Keratinocyte (primary cell): Measurements from ENCODE around the gene FGF1. TPM values are rescaled to one million over a fixed set of nuclear protein-coding genes. Genes with fewer than 3 reads are reported as not detected.
A peak's percentile ranks its signal among the peaks of the same experiment; 100 is the strongest.

Experiments
- DNase-seq: peaks from one replicate; pipeline ENCODE4 v3.0.0-alpha.2; 2011; ENCODE audit warnings: low read depth, missing footprints, low spot score
- FAIRE-seq: peaks from 2 replicates; lab custom pipeline; 2011; peaks lifted over from hg19 to GRCh38; lab: Jason Lieb, UNC
- H2AFZ ChIP-seq: 2 replicates; pipeline ENCODE4 v1.6.0; 2012; ENCODE audit warnings: low read length, control low read depth, inconsistent platforms; ENCODE audit not compliant: control insufficient read depth
- H3K27ac ChIP-seq: 2 replicates; pipeline ENCODE4 v1.5.1; 2011; ENCODE audit warnings: low read length; ENCODE audit not compliant: control insufficient read depth, insufficient read depth
- H3K27me3 ChIP-seq: 3 replicates; pipeline ENCODE4 v1.6.0; 2011; ENCODE audit warnings: low read length; ENCODE audit not compliant: control insufficient read depth, insufficient read depth; ENCODE audit errors: extremely low read depth
- H3K36me3 ChIP-seq, 2 experiments: 2 replicates in 1 of 2; 3 replicates in 1 of 2; pipeline ENCODE4 v1.5.1; 2011; ENCODE audit warnings: low read length in 2 of 2, mild to moderate bottlenecking in 1 of 2; ENCODE audit not compliant: control insufficient read depth in 2 of 2, insufficient read depth in 2 of 2; ENCODE audit errors: extremely low read depth in 1 of 2
- H3K4me1 ChIP-seq: 3 replicates; pipeline ENCODE4 v1.5.1; 2011; ENCODE audit warnings: low read length; ENCODE audit not compliant: control insufficient read depth, insufficient read depth; ENCODE audit errors: extremely low read depth
- H3K4me2 ChIP-seq: 3 replicates; pipeline ENCODE4 v1.6.0; 2011; ENCODE audit warnings: low read depth, low read length; ENCODE audit not compliant: control insufficient read depth, insufficient read depth; ENCODE audit errors: extremely low read depth
- H3K4me3 ChIP-seq, 3 experiments: fragments of 200-600 bp in 1 of 3; sonication (generic) in 1 of 3; 2 replicates in 2 of 3; 3 replicates in 1 of 3; pipeline ENCODE4 v1.5.1; 2011 to 2016; ENCODE audit warnings: low read length in 3 of 3, mild to moderate bottlenecking in 3 of 3, control low read depth in 2 of 3, inconsistent platforms in 1 of 3, low read depth in 1 of 3, mixed read lengths in 1 of 3, mixed run types in 1 of 3, moderate library complexity in 1 of 3; ENCODE audit not compliant: control insufficient read depth in 2 of 3, insufficient read depth in 2 of 3; ENCODE audit errors: extremely low read depth in 1 of 3
- H3K79me2 ChIP-seq: 2 replicates; pipeline ENCODE4 v1.6.0; 2012; ENCODE audit warnings: low read length; ENCODE audit not compliant: control insufficient read depth, insufficient read depth
- H3K9ac ChIP-seq: 3 replicates; pipeline ENCODE4 v1.6.0; 2011; ENCODE audit warnings: low read length; ENCODE audit not compliant: control insufficient read depth, insufficient read depth; ENCODE audit errors: extremely low read depth
- H3K9me1 ChIP-seq: 3 replicates; pipeline ENCODE4 v1.6.0; 2011; ENCODE audit warnings: low read length; ENCODE audit not compliant: control insufficient read depth, insufficient read depth; ENCODE audit errors: extremely low read depth
- H3K9me3 ChIP-seq: 2 replicates; pipeline ENCODE4 v1.5.1; 2012; ENCODE audit warnings: low read depth, low read length; ENCODE audit not compliant: control insufficient read depth
- H4K20me1 ChIP-seq: 3 replicates; pipeline ENCODE4 v1.6.0; 2011; ENCODE audit warnings: low read length; ENCODE audit not compliant: control insufficient read depth, insufficient read depth; ENCODE audit errors: extremely low read depth
- EZH2 ChIP-seq: IDR thresholded peaks from one replicate; pipeline ENCODE4 v1.6.1; 2012; ENCODE audit warnings: inconsistent platforms, mild to moderate bottlenecking, low read length, moderate library complexity
- dilution Hi-C: fragments of 300-500 bp; cut with MboI; formaldehyde crosslinking; loops from one replicate; pipeline ENCODE4 v1.7.0; 2020; ENCODE audit warnings: low sequenced_read_pairs; ENCODE audit not compliant: extremely low pct_ligation_motif_present
- polyA plus RNA-seq, 5 experiments: library from polyadenylated mRNA; depleted of rRNA in 3 of 5; stranded (reverse) in 3 of 5; stranded (forward) in 1 of 5; unstranded in 1 of 5; fragments of >200 nt; gene quantifications; 1 replicate in 1 of 5; 2 replicates in 3 of 5; 3 replicates in 1 of 5; pipeline versions ENCODE4 v1.2.1 to v1.2.3, GENCODE V29; 2011 to 2012; ENCODE audit warnings: missing spikeins in 2 of 5, low read depth in 1 of 5, low replicate concordance in 1 of 5
- TF ChIP-seq, protein P1 (sequence below), 3 experiments: IDR thresholded peaks in 1 of 3; conservative IDR thresholded peaks in 1 of 3; optimal IDR thresholded peaks in 1 of 3; 2 replicates in 2 of 3; 3 replicates in 1 of 3; pipeline versions ENCODE3 to v1.5.1; 2011; ENCODE audit warnings: low read length in 3 of 3, mild to moderate bottlenecking in 3 of 3, moderate library complexity in 2 of 3, control low read depth in 1 of 3, inconsistent platforms in 1 of 3; ENCODE audit not compliant: insufficient read depth in 2 of 3; ENCODE audit errors: extremely low read depth in 1 of 3

The FGF1 gene
- polyA plus RNA-seq, 1 donor (not counting 4 experiments of a cell fraction or from before 2014, with no cell fraction given) = 2.4 TPM

- FAIRE-seq (peak; percentile 92), DNase-seq (no peak)
- no peak overlapping the region for H3K4me3 ChIP-seq
- H2AFZ ChIP-seq = no peak overlapping the region
- dilution Hi-C loops = no loop called here
- no peak overlapping the region for H3K9ac ChIP-seq
- TF ChIP-seq, protein P1, sequence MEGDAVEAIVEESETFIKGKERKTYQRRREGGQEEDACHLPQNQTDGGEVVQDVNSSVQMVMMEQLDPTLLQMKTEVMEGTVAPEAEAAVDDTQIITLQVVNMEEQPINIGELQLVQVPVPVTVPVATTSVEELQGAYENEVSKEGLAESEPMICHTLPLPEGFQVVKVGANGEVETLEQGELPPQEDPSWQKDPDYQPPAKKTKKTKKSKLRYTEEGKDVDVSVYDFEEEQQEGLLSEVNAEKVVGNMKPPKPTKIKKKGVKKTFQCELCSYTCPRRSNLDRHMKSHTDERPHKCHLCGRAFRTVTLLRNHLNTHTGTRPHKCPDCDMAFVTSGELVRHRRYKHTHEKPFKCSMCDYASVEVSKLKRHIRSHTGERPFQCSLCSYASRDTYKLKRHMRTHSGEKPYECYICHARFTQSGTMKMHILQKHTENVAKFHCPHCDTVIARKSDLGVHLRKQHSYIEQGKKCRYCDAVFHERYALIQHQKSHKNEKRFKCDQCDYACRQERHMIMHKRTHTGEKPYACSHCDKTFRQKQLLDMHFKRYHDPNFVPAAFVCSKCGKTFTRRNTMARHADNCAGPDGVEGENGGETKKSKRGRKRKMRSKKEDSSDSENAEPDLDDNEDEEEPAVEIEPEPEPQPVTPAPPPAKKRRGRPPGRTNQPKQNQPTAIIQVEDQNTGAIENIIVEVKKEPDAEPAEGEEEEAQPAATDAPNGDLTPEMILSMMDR (optimal IDR thresholded peaks at IDR 0.05 in 1 of 3, IDR thresholded peaks at IDR 0.05 in 1 of 3, conservative IDR thresholded peaks at IDR 0.05 in 1 of 3; ENCODE audit: extremely low read depth in 1 of 3, insufficient read depth in 2 of 3, low read length in 3 of 3) = peak; percentile 94 to 97 (median 96)
- no peak for TF ChIP-seq EZH2
- H4K20me1 ChIP-seq = no peaks in the 10 kb centered on the region
- peaks cover 11% of the 10 kb centered on the region for H3K4me1 ChIP-seq
- H3K9me1 ChIP-seq = no peaks in the 10 kb centered on the region
- no peaks in the 10 kb centered on the region for H3K36me3 ChIP-seq
- H3K79me2 ChIP-seq = no peaks in the 10 kb centered on the region
- H3K9me3 ChIP-seq = no peaks in the 10 kb centered on the region
- no peaks in the 10 kb centered on the region for H3K27me3 ChIP-seq
- H3K4me2 ChIP-seq = no peak overlapping the region
- H3K27ac ChIP-seq = no peak overlapping the region
Measured at GRCh38 chr5:142611154-142611553, 74.7 kb downstream of the FGF1 start.

- no peak overlapping the region for H3K4me2 ChIP-seq
Measured at GRCh38 chr5:142610176-142611001, 75.5 kb downstream of the FGF1 start.

More at GRCh38 chr5:142610176-142611001, 75.5 kb downstream of the FGF1 start:
- no peaks in the 10 kb centered on the region for H3K36me3 ChIP-seq
- H3K9me3 ChIP-seq = no peaks in the 10 kb centered on the region
- TF ChIP-seq, protein P1 (optimal IDR thresholded peaks at IDR 0.05 in 1 of 3, IDR thresholded peaks at IDR 0.05 in 1 of 3, conservative IDR thresholded peaks at IDR 0.05 in 1 of 3; ENCODE audit: extremely low read depth in 1 of 3, insufficient read depth in 2 of 3, low read length in 3 of 3) = no peak
- H3K27me3 ChIP-seq = no peaks in the 10 kb centered on the region
- no peak overlapping the region for H2AFZ ChIP-seq
- peaks cover 11% of the 10 kb centered on the region for H3K4me1 ChIP-seq
- no peak overlapping the region for H3K27ac ChIP-seq
- no peak for DNase-seq
- dilution Hi-C loops = no loop called here
- no peaks in the 10 kb centered on the region for H3K79me2 ChIP-seq
- no peak overlapping the region for H3K9ac ChIP-seq
- FAIRE-seq = peak; percentile 34
- no peaks in the 10 kb centered on the region for H3K9me1 ChIP-seq
- no peaks in the 10 kb centered on the region for H4K20me1 ChIP-seq
- no peak overlapping the region for H3K4me3 ChIP-seq
